ENCODE results near the gene GPRIN2.
"Not testable (repeated sequence)": the region's sequence is repeated elsewhere in the genome, so short reads cannot be mapped to it uniquely, and the experiment has no call there.

The GPRIN2 gene

DNA sequence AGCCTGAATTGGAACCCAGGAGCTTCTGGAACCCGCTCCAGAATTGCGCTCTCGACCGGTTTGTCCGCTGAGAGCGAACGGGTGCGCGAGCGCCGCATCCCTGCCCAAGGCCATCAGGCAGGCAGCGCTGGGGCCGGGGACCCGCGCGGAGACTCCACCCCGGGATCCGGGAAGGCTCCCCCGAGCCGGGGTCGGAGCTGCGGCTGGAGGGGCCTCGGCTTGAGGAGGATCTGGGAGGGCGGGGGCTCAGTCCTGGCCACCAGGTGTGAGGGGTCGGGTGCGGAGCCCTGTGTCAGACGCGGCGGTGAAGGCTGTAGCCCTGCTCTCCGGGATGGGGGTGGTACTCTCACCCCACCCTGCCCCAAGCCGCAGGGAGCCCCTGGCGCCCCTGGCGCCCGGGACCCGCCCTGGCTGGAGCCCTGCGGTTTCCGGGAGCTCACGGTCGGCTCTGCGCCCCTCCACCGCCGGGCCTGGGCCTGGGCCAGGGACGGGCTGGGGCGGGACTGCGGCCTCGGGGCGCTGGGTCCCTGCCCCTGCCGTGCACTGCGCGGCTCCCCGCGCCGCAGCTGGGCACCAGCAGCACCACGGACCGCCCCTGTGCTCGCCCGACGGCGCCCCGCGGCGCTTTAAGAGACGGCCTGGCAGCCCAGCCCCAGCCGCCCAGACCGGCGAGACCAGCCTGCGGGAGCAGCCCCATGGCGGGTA lies 22.2 kb upstream of the GPRIN2 start, which contains the start of gene SYT15:
Gene SYT15, plus strand, starts transcription at position 655 of the 705 bp plus-strand sequence. Its CDS starts 41 bp downstream, at position 696.
- DNase-seq, H3K9me3 Mint-ChIP-seq, H3K27ac Mint-ChIP-seq, H3K4me3 Mint-ChIP-seq, H3K4me1 Mint-ChIP-seq, H3K36me3 Mint-ChIP-seq, H3K27me3 Mint-ChIP-seq: not testable (repeated sequence)
- peak in 1 of 2 donors; percentile 28 for ATAC-seq (replicated peaks)

DNA sequence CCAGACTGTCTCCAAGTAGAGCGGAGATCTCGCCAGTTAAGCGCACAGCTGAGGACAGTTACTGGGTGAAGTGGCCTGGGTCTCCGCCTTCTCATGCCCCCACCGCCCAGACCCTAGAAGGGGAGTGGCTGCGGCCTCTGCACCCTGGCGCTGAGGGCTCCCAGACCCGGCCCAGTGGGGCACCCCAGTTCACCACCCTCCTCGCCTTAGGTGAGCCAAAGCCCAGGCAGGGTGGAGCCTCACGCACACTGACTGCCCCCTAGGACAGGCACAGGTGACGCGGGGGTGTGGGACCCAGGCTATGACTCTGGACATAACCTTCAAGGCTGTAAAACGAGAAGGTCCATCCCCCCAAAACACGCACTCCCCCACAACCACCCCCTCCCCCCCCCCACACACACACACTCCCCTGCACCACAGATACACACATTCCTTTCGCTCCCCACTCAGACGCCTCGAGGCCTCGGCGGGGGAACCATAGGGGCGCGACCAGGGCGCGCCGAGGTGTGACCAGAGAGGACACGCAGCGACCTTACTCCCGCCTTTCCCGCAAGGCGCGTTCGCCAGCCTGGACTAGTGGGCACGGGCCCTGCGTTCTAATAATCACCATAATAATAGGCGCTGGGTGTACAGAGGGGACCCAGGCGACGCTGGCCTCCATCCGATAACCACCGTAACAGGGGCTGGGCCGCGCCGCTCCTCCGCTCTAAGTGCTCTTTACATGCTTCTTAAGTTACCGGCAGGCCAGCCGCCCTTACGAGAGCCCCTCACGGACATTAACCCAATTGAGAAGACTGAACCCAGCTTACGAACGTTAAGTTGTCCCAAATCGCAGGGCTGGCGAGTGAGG lies 21.4 kb upstream of the GPRIN2 start:
- H3K9me3 Mint-ChIP-seq; H3K4me1 Mint-ChIP-seq; H3K27me3 Mint-ChIP-seq; H3K4me3 Mint-ChIP-seq; H3K27ac Mint-ChIP-seq; H3K36me3 Mint-ChIP-seq; DNase-seq; ATAC-seq (replicated peaks): not testable (repeated sequence)

DNA sequence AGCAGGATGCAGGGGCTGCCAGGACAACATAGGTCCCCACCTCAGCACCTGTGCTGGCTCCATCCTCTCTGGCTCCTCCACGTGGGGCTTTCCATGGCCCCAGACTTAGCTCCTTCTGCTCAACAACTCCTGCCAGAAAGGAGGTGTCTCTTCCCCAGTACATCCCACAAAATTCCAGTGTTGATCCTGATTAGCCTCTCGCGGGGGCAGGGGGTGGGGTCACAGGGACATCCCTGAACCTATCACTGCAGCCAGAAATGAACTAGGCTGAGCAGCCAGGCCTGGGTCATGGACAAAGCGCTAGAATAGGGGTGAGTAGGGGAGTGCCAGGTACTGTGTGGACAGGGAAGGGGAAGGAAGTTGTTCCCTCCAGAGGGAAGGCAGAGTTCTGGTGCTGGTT lies 17.4 kb upstream of the GPRIN2 start:
- not testable (repeated sequence) for H3K27me3 Mint-ChIP-seq; H3K4me3 Mint-ChIP-seq; DNase-seq; H3K27ac Mint-ChIP-seq; H3K36me3 Mint-ChIP-seq; H3K4me1 Mint-ChIP-seq; H3K9me3 Mint-ChIP-seq; ATAC-seq (replicated peaks)

DNA sequence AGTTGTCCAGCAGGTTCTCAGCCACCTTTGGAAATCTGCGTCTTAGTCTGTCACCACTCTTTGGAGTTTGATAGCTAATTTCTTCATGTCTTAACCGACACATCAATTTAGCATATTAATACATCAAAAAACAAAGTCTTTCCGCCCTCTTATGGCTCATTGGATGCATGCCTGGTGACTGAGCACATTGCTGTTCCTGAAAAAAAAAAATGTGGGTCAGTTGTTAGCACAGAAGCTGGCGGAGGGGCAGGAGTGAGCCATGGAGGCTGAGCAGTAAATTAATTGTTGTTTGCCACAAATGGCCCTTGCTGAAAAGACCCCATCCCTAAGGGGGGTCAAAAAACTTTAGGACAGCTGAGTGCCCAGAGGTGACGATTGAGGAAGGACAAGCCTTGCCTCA lies 16.9 kb upstream of the GPRIN2 start:
- not testable (repeated sequence) for H3K9me3 Mint-ChIP-seq; H3K36me3 Mint-ChIP-seq; H3K4me3 Mint-ChIP-seq; H3K27me3 Mint-ChIP-seq; ATAC-seq (replicated peaks); DNase-seq; H3K4me1 Mint-ChIP-seq; H3K27ac Mint-ChIP-seq

DNA sequence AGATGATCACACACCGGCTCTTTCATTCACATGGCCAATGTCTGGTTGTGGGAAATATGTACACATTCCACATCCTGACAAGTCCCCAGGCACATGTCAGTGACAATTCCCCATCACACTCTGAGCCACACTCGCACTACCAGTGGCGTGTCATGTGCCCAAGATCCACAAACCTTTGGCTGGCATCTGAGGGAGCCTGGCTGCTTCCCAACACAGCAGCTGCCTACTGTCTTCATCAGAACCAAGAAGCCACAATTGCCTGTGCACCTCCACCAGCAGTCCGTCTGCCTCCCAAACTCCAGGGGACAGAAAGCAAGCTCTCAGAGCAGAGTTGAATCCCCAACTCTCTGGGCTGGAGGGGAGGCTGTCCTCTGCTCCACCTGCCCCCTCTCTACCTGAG lies 16.3 kb upstream of the GPRIN2 start:
- not testable (repeated sequence) for H3K9me3 Mint-ChIP-seq; H3K27ac Mint-ChIP-seq; H3K4me3 Mint-ChIP-seq; ATAC-seq (replicated peaks); DNase-seq; H3K27me3 Mint-ChIP-seq; H3K36me3 Mint-ChIP-seq; H3K4me1 Mint-ChIP-seq

DNA sequence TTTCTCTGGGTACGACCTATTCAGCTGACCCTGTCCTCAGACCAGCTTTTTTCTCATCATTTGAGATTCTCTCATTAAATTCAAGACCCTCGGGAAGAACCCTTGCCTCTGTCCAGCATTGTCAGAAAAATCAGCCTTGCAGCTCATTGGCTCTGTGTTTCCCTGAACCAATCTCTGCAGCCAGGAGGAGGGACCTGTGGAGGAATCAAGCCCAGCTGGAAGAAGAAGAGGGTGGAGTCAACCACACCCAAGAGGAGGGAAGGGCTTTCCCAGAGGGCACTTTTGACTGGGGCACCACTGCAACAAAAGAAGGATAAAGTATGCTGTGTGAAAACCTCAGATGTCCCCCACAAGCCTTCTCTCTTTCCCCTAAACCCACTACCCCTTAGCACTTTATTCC lies 14.2 kb upstream of the GPRIN2 start:
- H3K36me3 Mint-ChIP-seq; H3K9me3 Mint-ChIP-seq; H3K4me1 Mint-ChIP-seq; H3K27ac Mint-ChIP-seq; H3K4me3 Mint-ChIP-seq; H3K27me3 Mint-ChIP-seq; DNase-seq; ATAC-seq (replicated peaks): not testable (repeated sequence)

DNA sequence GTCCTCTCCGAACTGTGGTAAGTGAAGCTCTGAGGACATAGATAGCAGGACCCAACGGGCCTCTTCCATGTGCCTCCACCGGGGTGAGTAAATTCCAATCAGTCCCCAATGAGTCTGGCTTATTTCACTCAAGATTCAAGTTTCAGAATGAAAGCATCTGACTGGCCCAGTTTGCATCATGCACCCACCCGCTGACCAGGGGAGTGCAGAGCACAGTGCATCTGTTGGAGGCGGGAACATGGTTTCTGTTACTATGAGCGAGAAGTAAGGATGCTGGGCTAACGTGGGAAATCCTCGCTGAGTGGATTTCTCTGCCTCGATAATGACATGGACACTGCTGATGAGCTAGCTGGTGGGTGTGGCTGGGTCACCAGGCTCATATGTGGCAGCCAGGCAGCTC lies 10.7 kb upstream of the GPRIN2 start:
- ATAC-seq (replicated peaks); H3K27ac Mint-ChIP-seq; H3K27me3 Mint-ChIP-seq; H3K9me3 Mint-ChIP-seq; H3K36me3 Mint-ChIP-seq; DNase-seq; H3K4me1 Mint-ChIP-seq; H3K4me3 Mint-ChIP-seq: not testable (repeated sequence)

DNA sequence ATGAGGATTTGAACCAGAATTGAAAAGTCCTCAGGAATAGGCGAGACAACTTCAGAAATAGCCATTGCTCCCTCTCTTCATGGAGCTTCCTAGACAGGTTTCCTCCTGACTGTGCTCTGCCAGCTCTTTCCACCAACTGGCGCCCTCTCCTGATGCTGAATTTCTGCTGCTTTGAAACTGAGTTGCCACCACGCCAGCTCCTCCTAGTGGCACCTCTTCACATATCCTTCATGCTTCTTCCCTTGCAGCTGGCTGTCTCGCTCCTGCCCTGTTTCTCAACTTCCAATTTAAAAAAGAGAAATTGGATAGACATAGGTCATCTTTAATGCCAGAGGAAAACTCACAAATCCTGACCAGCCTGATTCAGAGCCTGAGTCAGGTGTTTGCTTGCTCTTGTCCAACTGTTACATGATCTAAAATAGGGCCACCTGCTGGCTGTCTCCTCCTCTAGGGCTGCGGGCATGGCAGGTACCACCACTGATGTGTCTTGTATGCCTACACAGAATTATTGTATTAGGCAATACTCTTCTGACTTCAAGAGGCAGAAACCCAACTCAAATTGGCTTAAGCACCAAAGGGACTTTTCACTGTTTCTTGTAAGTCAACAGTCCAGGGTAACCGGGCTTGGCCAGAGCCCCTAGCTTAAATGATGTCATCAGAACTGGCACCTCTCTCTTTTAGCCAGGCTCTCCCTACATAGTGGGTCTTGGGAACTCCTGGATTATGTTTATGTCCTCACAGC lies 9.3 kb upstream of the GPRIN2 start:
- not testable (repeated sequence) for H3K27ac Mint-ChIP-seq, H3K4me3 Mint-ChIP-seq, H3K36me3 Mint-ChIP-seq, H3K9me3 Mint-ChIP-seq, H3K4me1 Mint-ChIP-seq, H3K27me3 Mint-ChIP-seq
- peak; percentile 39 for DNase-seq
- ATAC-seq (replicated peaks) = peak; percentile 82 to 88

DNA sequence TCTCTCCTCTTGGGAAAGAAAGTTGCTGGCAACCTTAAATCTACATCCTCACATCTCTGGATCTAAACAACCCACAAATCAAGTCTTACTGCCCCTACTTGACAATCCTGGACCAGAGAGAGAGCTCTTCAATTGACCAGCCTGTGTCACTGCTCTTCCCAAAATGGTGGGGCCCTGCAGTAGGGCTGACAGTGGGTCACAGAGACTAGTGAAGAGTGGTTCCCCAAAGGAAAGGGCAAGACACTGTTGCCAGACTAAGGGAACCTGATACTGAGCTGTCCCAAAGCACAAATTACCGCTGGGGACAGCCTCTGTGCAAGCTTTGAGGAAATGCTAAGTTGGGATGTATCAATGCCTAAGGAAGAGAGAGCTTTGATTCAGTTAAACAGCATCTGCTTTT lies 4.5 kb upstream of the GPRIN2 start:
- H3K4me3 Mint-ChIP-seq = no peak overlapping the region
- H3K9me3 Mint-ChIP-seq = no peaks in the 10 kb centered on the region
- H3K36me3 Mint-ChIP-seq = peaks cover 0 to 4% of the 10 kb centered on the region in 2 donors
- H3K27ac Mint-ChIP-seq = no peak overlapping the region
- peaks cover 3 to 4% of the 10 kb centered on the region in 2 donors for H3K27me3 Mint-ChIP-seq
- peaks cover 9 to 15% of the 10 kb centered on the region in 2 donors for H3K4me1 Mint-ChIP-seq
- ATAC-seq (replicated peaks) (no peak), DNase-seq (peak; percentile 0)

DNA sequence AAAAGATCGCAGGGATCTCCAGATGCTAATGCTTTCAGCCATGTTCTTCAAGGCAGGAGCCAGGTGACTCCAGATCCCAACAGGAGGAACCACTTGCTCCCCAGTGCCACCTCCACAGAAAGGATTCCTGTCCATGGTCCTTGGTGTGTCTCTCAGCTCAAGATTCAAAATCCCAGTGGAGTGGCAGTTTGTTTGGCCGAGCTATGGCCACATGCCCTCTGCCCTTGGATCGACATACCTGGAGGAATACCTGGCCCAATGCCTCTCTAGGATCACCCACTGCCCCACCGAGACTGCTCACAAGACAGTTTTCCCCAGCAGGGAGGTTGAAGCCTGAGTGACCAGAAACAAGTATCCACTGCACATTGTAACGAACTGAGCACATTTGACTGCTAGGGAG lies 3.9 kb upstream of the GPRIN2 start:
- Mint-ChIP-seq H3K4me3 (no peak overlapping the region), H3K4me1 (peaks cover 12 to 18% of the 10 kb centered on the region in 2 donors), H3K27ac (no peak overlapping the region), H3K36me3 (peaks cover 0 to 4% of the 10 kb centered on the region in 2 donors), H3K9me3 (no peaks in the 10 kb centered on the region), H3K27me3 (peaks cover 7 to 8% of the 10 kb centered on the region in 2 donors)
- DNase-seq = no peak
- ATAC-seq (replicated peaks) = no peak

DNA sequence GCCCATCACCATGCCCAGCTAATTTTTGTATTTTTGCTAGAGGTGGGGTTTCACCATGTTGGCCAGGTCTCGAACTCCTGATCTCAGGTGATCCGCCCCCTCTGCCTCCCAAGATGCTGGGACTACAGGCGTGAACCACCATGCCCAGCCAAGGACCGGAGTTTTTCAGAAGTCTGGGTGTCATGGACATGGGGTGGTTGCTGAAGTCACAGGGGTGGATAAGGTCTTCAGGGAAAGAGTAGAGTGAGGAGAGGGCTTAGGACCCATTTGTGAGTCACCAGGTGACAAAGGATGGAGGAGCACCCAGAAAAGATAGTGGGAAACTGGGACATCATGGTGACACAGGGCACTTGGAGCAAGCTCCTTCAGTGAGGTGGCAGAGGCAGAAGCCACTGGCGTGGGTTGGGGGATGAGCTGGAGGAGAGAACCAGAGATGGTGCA lies 2.8 kb upstream of the GPRIN2 start:
- Mint-ChIP-seq H3K4me3 (no peak overlapping the region), H3K9me3 (no peaks in the 10 kb centered on the region), H3K27ac (no peak overlapping the region), H3K36me3 (peaks cover 0 to 4% of the 10 kb centered on the region in 2 donors), H3K27me3 (peaks cover 7 to 8% of the 10 kb centered on the region in 2 donors), H3K4me1 (peaks cover 12 to 18% of the 10 kb centered on the region in 2 donors)
- DNase-seq (no peak), ATAC-seq (replicated peaks) (no peak)

DNA sequence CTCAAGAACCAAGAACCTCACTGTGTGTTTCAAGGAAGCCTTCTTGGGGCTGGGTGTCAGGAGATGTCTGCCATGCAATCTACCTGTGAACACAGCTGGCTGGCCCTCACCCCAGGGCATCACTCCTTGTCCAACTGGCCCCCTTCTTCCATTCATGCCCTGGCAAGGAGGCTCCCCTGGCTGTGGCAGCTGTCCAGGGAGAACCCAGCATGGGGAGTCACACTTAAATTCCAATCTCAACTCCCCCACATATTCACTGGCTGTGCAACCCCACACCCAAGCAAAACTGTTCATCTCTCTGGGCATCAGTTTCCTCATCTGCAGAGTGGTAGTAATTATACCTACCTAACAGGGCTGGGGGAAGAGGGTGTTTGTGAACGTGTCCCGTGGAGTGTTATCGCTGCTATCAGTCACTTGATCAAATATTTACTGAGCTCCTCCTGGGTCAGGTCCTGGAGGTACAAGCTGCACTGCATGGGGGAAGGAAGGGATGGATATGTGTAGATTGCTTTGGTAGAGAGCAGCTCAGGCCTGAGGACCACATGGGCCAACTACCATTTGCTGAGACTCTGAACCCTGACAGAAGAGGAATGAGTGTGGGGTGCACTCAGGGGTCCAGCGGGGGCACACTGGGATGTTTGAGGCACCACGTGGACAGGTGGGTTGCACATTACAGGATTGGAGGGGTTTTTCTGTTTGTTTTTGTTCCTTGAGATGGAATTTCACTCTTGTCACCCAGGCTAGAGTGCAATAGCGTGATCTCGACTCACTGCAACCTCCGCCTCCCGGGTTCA lies 2.1 kb upstream of the GPRIN2 start:
- DNase-seq = no peak
- no peaks in the 10 kb centered on the region for H3K9me3 Mint-ChIP-seq
- peaks cover 0 to 4% of the 10 kb centered on the region in 2 donors for H3K36me3 Mint-ChIP-seq
- ATAC-seq (replicated peaks) = no peak
- H3K4me1 Mint-ChIP-seq = peaks cover 12 to 18% of the 10 kb centered on the region in 2 donors
- no peak overlapping the region for H3K4me3 Mint-ChIP-seq
- H3K27ac Mint-ChIP-seq = no peak overlapping the region
- peaks cover 7 to 8% of the 10 kb centered on the region in 2 donors for H3K27me3 Mint-ChIP-seq

DNA sequence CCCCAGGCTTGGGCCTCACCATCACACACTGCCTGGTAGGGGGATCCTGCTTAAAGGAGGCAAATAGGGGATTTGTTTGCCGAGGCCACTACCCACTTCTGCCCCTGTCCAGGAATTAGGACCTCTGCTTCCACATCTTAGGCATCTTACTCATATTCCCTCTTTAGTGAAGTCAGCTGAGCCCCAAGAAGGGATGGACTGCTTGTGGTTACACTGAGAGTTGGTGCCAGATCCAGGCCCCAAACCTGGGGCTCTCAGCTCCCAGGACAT lies 1.6 kb upstream of the GPRIN2 start:
- Mint-ChIP-seq H3K4me3 (peak overlapping the region in 1 of 2 donors; percentile 54), H3K27me3 (peaks cover 7 to 8% of the 10 kb centered on the region in 2 donors), H3K4me1 (peaks cover 12 to 18% of the 10 kb centered on the region in 2 donors), H3K27ac (no peak overlapping the region), H3K9me3 (no peaks in the 10 kb centered on the region), H3K36me3 (peaks cover 0 to 4% of the 10 kb centered on the region in 2 donors)
- no peak for ATAC-seq (replicated peaks)
- DNase-seq = no peak
